H1 (cell line): ENCODE measurements around the gene SOHLH2. TPM values are rescaled to one million over a fixed set of nuclear protein-coding genes. Genes with fewer than 3 reads are reported as not detected.

Experiments
- CTCF ChIA-PET: fragments of 300-600 bp; sonication (Branson Sonifier 250); formaldehyde crosslinking; loops from one replicate; lab custom pipeline; 2021; ENCODE audit not compliant: partially characterized antibody; lab: Charles Lee
- POLR2A ChIA-PET: fragments of 300-600 bp; sonication (Branson Sonifier 250); formaldehyde crosslinking; loops from one replicate; lab custom pipeline; 2021; ENCODE audit warnings: inconsistent platforms; ENCODE audit not compliant: partially characterized antibody; lab: Charles Lee
- DNase-seq, 2 experiments: peaks; one replicate each; pipeline versions ENCODE4 v3.0.0 to v3.0.0-alpha.2; 2010 to 2022; ENCODE audit warnings: low spot score in 2 of 2, low read depth in 1 of 2, mixed read lengths in 1 of 2
- FAIRE-seq: peaks from 2 replicates; lab custom pipeline; 2011; peaks lifted over from hg19 to GRCh38; lab: Jason Lieb, UNC
- H2AFZ ChIP-seq: 2 replicates; pipeline ENCODE4 v1.8.1; 2012; ENCODE audit warnings: low read length, inconsistent platforms
- H2AK5ac ChIP-seq: 2 replicates; pipeline ENCODE4 v1.6.1; 2013; ENCODE audit warnings: low read depth, low read length
- H2BK120ac ChIP-seq: replicated peaks from 2 replicates; pipeline ENCODE3; 2013; ENCODE audit warnings: low read depth, low read length, inconsistent platforms
- H2BK12ac ChIP-seq: 2 replicates; pipeline ENCODE4 v1.6.1; 2013; ENCODE audit warnings: low read depth, low read length
- H2BK15ac ChIP-seq: 2 replicates; pipeline ENCODE4 v1.6.1; 2013; ENCODE audit warnings: low read length
- H2BK20ac ChIP-seq: 2 replicates; pipeline ENCODE4 v1.6.1; 2013; ENCODE audit warnings: low read length
- H2BK5ac ChIP-seq: 2 replicates; pipeline ENCODE4 v1.6.1; 2013; ENCODE audit warnings: low read depth, low read length
- H3K14ac ChIP-seq: 2 replicates; pipeline ENCODE4 v1.6.1; 2013; ENCODE audit warnings: inconsistent platforms; ENCODE audit not compliant: insufficient read length
- H3K18ac ChIP-seq: 2 replicates; pipeline ENCODE4 v1.6.1; 2013; ENCODE audit warnings: low read length; ENCODE audit errors: extremely low read depth
- H3K23ac ChIP-seq: 2 replicates; pipeline ENCODE4 v1.6.1; 2013; ENCODE audit warnings: inconsistent platforms; ENCODE audit not compliant: insufficient read length
- H3K23me2 ChIP-seq: 2 replicates; pipeline ENCODE4 v1.6.1; 2013; ENCODE audit warnings: low read depth, low read length
- H3K27ac ChIP-seq: 2 replicates; pipeline ENCODE4 v1.6.1; 2011; ENCODE audit warnings: low read depth, low read length, inconsistent platforms
- H3K27me3 ChIP-seq, 4 experiments: replicated peaks in 1 of 4; 1 replicate in 1 of 4; 2 replicates in 3 of 4; pipeline versions ENCODE4 v1.6.1 to v1.8.1; 2011 to 2013; ENCODE audit warnings: low read length in 3 of 4, mild to moderate bottlenecking in 3 of 4, inconsistent platforms in 2 of 4, mixed read lengths in 2 of 4, moderate library complexity in 1 of 4; ENCODE audit not compliant: control insufficient read depth in 3 of 4, insufficient read depth in 3 of 4; ENCODE audit errors: extremely low read depth in 1 of 4
- H3K36me3 ChIP-seq, 4 experiments: 2 replicates each; pipeline versions ENCODE4 v1.6.1 to v1.8.1; 2011 to 2013; ENCODE audit warnings: mild to moderate bottlenecking in 4 of 4, low read length in 3 of 4, moderate library complexity in 2 of 4, control low read depth in 1 of 4, inconsistent platforms in 1 of 4; ENCODE audit not compliant: insufficient read depth in 4 of 4, control insufficient read depth in 2 of 4
- H3K4ac ChIP-seq: replicated peaks from 2 replicates; pipeline ENCODE3; 2013; ENCODE audit warnings: low read length, low read depth, mixed read lengths, inconsistent platforms; ENCODE audit not compliant: insufficient read length
- H3K4me1 ChIP-seq, 4 experiments: replicated peaks in 1 of 4; 1 replicate in 1 of 4; 2 replicates in 3 of 4; pipeline versions ENCODE4 v1.6.1 to v1.8.1; 2011 to 2013; ENCODE audit warnings: low read length in 3 of 4, inconsistent platforms in 2 of 4, mixed read lengths in 1 of 4; ENCODE audit not compliant: insufficient read depth in 4 of 4, control insufficient read depth in 3 of 4
- H3K4me2 ChIP-seq, 2 experiments: 2 replicates each; pipeline versions ENCODE4 v1.6.1 to v1.8.1; 2011 to 2013; ENCODE audit warnings: low read depth in 2 of 2, low read length in 2 of 2, control low read depth in 1 of 2, inconsistent platforms in 1 of 2, mild to moderate bottlenecking in 1 of 2; ENCODE audit not compliant: insufficient read depth in 1 of 2
- H3K4me3 ChIP-seq, 4 experiments: fragments of 200-600, 300-600 bp in 1 of 4; sonication (generic), shearing (Covaris generic), sonication (Bioruptor Twin) in 1 of 4; 2 replicates each; pipeline versions ENCODE4 v1.5.1 to v1.8.1; 2011 to 2016; ENCODE audit warnings: low read length in 4 of 4, low read depth in 3 of 4, control low read depth in 2 of 4, inconsistent platforms in 2 of 4, mild to moderate bottlenecking in 2 of 4, mixed read lengths in 1 of 4, moderate library complexity in 1 of 4; ENCODE audit not compliant: insufficient read depth in 2 of 4; ENCODE audit errors: extremely low read depth in 1 of 4
- H3K56ac ChIP-seq: replicated peaks from 2 replicates; pipeline ENCODE3; 2013; ENCODE audit warnings: low read depth, mild to moderate bottlenecking, mixed read lengths, low read length, inconsistent platforms; ENCODE audit not compliant: insufficient read length
- H3K79me1 ChIP-seq: 2 replicates; pipeline ENCODE4 v1.6.1; 2013; ENCODE audit warnings: low read depth, low read length, control low read depth
- H3K79me2 ChIP-seq, 2 experiments: 2 replicates each; pipeline versions ENCODE4 v1.6.1 to v1.8.1; 2012 to 2013; ENCODE audit warnings: low read length in 2 of 2, mild to moderate bottlenecking in 2 of 2, inconsistent platforms in 1 of 2; ENCODE audit not compliant: insufficient read depth in 2 of 2, control insufficient read depth in 1 of 2
- H3K9ac ChIP-seq, 4 experiments: replicated peaks in 1 of 4; 1 replicate in 1 of 4; 2 replicates in 3 of 4; pipeline versions ENCODE4 v1.6.1 to v1.8.1; 2011 to 2013; ENCODE audit warnings: low read depth in 3 of 4, low read length in 3 of 4, control low read depth in 2 of 4, mild to moderate bottlenecking in 2 of 4, moderate library complexity in 2 of 4, inconsistent platforms in 1 of 4; ENCODE audit errors: extremely low read depth in 1 of 4
- H3K9me3 ChIP-seq, 2 experiments: 2 replicates each; pipeline versions ENCODE4 v1.6.1 to v1.8.1; 2012 to 2013; ENCODE audit warnings: mild to moderate bottlenecking in 2 of 2, moderate library complexity in 2 of 2, control low read depth in 1 of 2, inconsistent platforms in 1 of 2, low read depth in 1 of 2, low read length in 1 of 2, mixed read lengths in 1 of 2; ENCODE audit not compliant: insufficient read depth in 2 of 2
- H4K20me1 ChIP-seq, 2 experiments: replicated peaks in 1 of 2; 2 replicates each; pipeline versions ENCODE3 to v1.8.1; 2011 to 2013; ENCODE audit warnings: inconsistent platforms in 2 of 2, low read length in 2 of 2, mild to moderate bottlenecking in 1 of 2; ENCODE audit not compliant: insufficient read depth in 2 of 2, control insufficient read depth in 1 of 2
- H4K5ac ChIP-seq: 2 replicates; pipeline ENCODE4 v1.6.1; 2013; ENCODE audit warnings: low read length, low read depth, mixed read lengths, inconsistent platforms; ENCODE audit not compliant: insufficient read length
- H4K8ac ChIP-seq: 2 replicates; pipeline ENCODE4 v1.8.0; 2013; ENCODE audit warnings: mild to moderate bottlenecking, moderate library complexity, low read length, inconsistent platforms; ENCODE audit not compliant: insufficient read depth; ENCODE audit errors: extremely low read depth
- H4K91ac ChIP-seq: replicated peaks from 2 replicates; pipeline ENCODE3; 2013; ENCODE audit warnings: low read length, mixed read lengths, inconsistent platforms; ENCODE audit not compliant: insufficient read length
- EGR1 ChIP-seq: IDR thresholded peaks from 2 replicates; pipeline ENCODE4 v1.6.1; 2011; ENCODE audit warnings: low read depth, low read length, borderline replicate concordance
- EP300 ChIP-seq, 2 experiments: IDR thresholded peaks; 1 replicate in 1 of 2; 2 replicates in 1 of 2; pipeline ENCODE4 v1.6.1; 2011 to 2012; ENCODE audit warnings: low read depth in 2 of 2, low read length in 2 of 2, mild to moderate bottlenecking in 2 of 2, borderline replicate concordance in 1 of 2, inconsistent platforms in 1 of 2, moderate library complexity in 1 of 2
- GABPA ChIP-seq: IDR thresholded peaks from 2 replicates; pipeline ENCODE4 v1.6.1; 2011; ENCODE audit warnings: mild to moderate bottlenecking, low read length, moderate library complexity, borderline replicate concordance; ENCODE audit not compliant: insufficient read depth
- HDAC2 ChIP-seq, 2 experiments: fragments of 300-600 bp in 1 of 2; sonication (generic) in 1 of 2; IDR thresholded peaks; 2 replicates each; pipeline ENCODE4 v1.6.1; 2011 to 2012; ENCODE audit warnings: low read depth in 2 of 2, low read length in 2 of 2, mild to moderate bottlenecking in 2 of 2, moderate library complexity in 2 of 2, borderline replicate concordance in 1 of 2, inconsistent platforms in 1 of 2
- RFX5 ChIP-seq: IDR thresholded peaks from 2 replicates; pipeline ENCODE4 v1.6.1; 2011; ENCODE audit warnings: low read depth, low read length, improper control_type of control experiment, borderline replicate concordance
- RNF2 ChIP-seq: fragments of 200-900, 300-1000 bp; sonication (generic); IDR thresholded peaks from 2 replicates; pipeline ENCODE4 v1.7.1; 2016; ENCODE audit warnings: borderline replicate concordance, low read depth, mild to moderate bottlenecking, antibody characterized with exemption, low read length; ENCODE audit not compliant: poor library complexity, severe bottlenecking; ENCODE audit errors: missing control alignments
- SIX5 ChIP-seq: IDR thresholded peaks from 2 replicates; pipeline ENCODE4 v1.6.1; 2011; ENCODE audit warnings: mild to moderate bottlenecking, low read depth, low read length
- SP4 ChIP-seq: IDR thresholded peaks from 2 replicates; pipeline ENCODE4 v1.6.1; 2012; ENCODE audit warnings: low read length, inconsistent platforms
- SUZ12 ChIP-seq: fragments of 200-600 bp; sonication (generic); IDR thresholded peaks from 2 replicates; pipeline ENCODE4 v1.6.1; 2012; ENCODE audit warnings: mild to moderate bottlenecking, inconsistent platforms, low read length, moderate library complexity, mixed read lengths
- WGBS, 2 experiments: shearing (Covaris generic) in 1 of 2; methylation state at CpG; one replicate each; pipeline versions ENCODE4 v1.1.6 to v1.1.7; 2013 to 2015; ENCODE audit warnings: low lambda C conversion rate in 2 of 2, mixed read lengths in 2 of 2, inconsistent platforms in 1 of 2, low coverage in 1 of 2, missing lambda C conversion rate in 1 of 2; ENCODE audit not compliant: insufficient replicate concordance in 2 of 2, insufficient coverage in 1 of 2, insufficient read length in 1 of 2; ENCODE audit errors: extremely low coverage in 1 of 2, missing lambda C conversion rate in 1 of 2; 5-methylcytosine and 5-hydroxymethylcytosine counted together
- polyA plus RNA-seq, 7 experiments: library from polyadenylated mRNA; depleted of rRNA in 3 of 7; stranded (reverse) in 5 of 7; unstranded in 2 of 7; fragments of >200 nt in 5 of 7; fragments of 200-250 nt in 2 of 7; gene quantifications; 1 replicate in 5 of 7; 2 replicates in 1 of 7; 4 replicates in 1 of 7; pipeline versions ENCODE4 v1.2.1 to v1.2.3, GENCODE V29; 2011 to 2013; ENCODE audit warnings: missing spikeins in 2 of 7, mixed read lengths in 2 of 7
- total RNA-seq: library from RNA; stranded (reverse); fragmentation: NEBNext Ultra II Directional; extraction: Animal tissue kit (Norgen Biotek cat#: 25700); gene quantifications from 2 replicates; pipeline ENCODE4 v1.2.1, GENCODE V29; 2021

SOHLH2 gene
- total and polyA plus RNA-seq, 2 of the 8 experiments (the other 6 are each of a cell fraction or from before 2014, with no cell fraction given), result 6.8 to 10.3 TPM

- Histone ChIP-seq H2BK20ac (no peak overlapping the region), H3K79me1 (no peaks in the 10 kb centered on the region), H3K14ac (no peak overlapping the region)
- TF ChIP-seq EGR1 (no peak), SP4 (no peak), RFX5 (no peak), EP300 (IDR thresholded peaks at IDR 0.05; ENCODE audit: borderline replicate concordance in 1 of 2, low read depth in 2 of 2, low read length in 2 of 2) (no peak), HDAC2 (IDR thresholded peaks at IDR 0.05; ENCODE audit: borderline replicate concordance in 1 of 2, low read depth in 2 of 2, low read length in 2 of 2) (no peak), RNF2 (no peak), SIX5 (no peak), GABPA (no peak), SUZ12 (no peak; the same call in 1 of the 2 replicates)
These were observed 84.2 kb downstream of the SOHLH2 start for GRCh38 chr13:36130193-36130551.

More at GRCh38 chr13:36130193-36130551, 84.2 kb downstream of the SOHLH2 start:
- H4K8ac ChIP-seq, result peak overlapping the region; percentile 29
- WGBS, 2 experiments, result 18% methylated on average over 13 of the region's 13 CpGs; no CpG with 5 or more reads in 1 of the 2 experiments
- no peaks in the 10 kb centered on the region for H3K79me2 ChIP-seq
- FAIRE-seq (no peak), DNase-seq (no peak)
- H3K27me3 ChIP-seq, result peaks cover 8 to 28% (median 25%) of the 10 kb centered on the region in 4 experiments
- H3K9ac ChIP-seq, result no peak overlapping the region; a peak in 2 of 7 replicates
- peak overlapping the region; percentile 70 to 85 (median 75) for H3K4me3 ChIP-seq
- H2AK5ac ChIP-seq, result no peak overlapping the region
- H2BK5ac ChIP-seq, result no peak overlapping the region; the same call in 1 of the 2 replicates
- ChIA-PET CTCF (interaction anchor here (2.2 kb wide), 1 partner anchor 151 kb away, joined by 7 read pairs; no protein-coding TSS in a partner anchor), POLR2A (interaction anchor here (0.6 to 1.8 kb wide), 4 partner anchors 13 to 100 kb away, joined by 3 to 4 read pairs (median 4); no protein-coding TSS in a partner anchor)
- H3K23me2 ChIP-seq, result peaks cover 12% of the 10 kb centered on the region
- H3K9me3 ChIP-seq, result no peaks in the 10 kb centered on the region
- no peak overlapping the region for H2BK120ac ChIP-seq
- no peak overlapping the region for H3K4ac ChIP-seq
- H3K23ac ChIP-seq, result no peak overlapping the region
- no peaks in the 10 kb centered on the region for H3K36me3 ChIP-seq
- no peak overlapping the region for H3K56ac ChIP-seq
- H2AFZ ChIP-seq, result peak overlapping the region; percentile 96; the same call in 1 of the 2 replicates
- no peak overlapping the region for H2BK15ac ChIP-seq
- no peak overlapping the region for H2BK12ac ChIP-seq
- no peak overlapping the region for H3K27ac ChIP-seq
- no peak overlapping the region for H4K91ac ChIP-seq
- 0 out of 2 replicates have a peak overlapping the region, but pooled peaks have one; percentile 20 for H3K18ac ChIP-seq
- peaks cover 0 to 11% (median 6%) of the 10 kb centered on the region in 4 experiments; a peak in 6 of 7 replicates for H3K4me1 ChIP-seq
- H4K5ac ChIP-seq, result no peak overlapping the region
- peaks cover 0 to 2% of the 10 kb centered on the region in 2 experiments for H4K20me1 ChIP-seq
- H3K4me2 ChIP-seq, result peak overlapping the region; percentile 96 to 99
